HG03039 (cell line): ENCODE results near the gene INO80C.
A peak's percentile ranks its signal among the peaks of the same experiment; 100 is the strongest.
"Not testable (repeated sequence)": the region's sequence is repeated elsewhere in the genome, so short reads cannot be mapped to it uniquely, and the experiment has no call there.

Experiments used
- ATAC-seq: cut with Tn5 transposase; IDR thresholded peaks from one replicate; pipeline ENCODE4 v1.9.1; 2021; ENCODE audit warnings: mild to moderate bottlenecking, moderate library complexity; ENCODE audit not compliant: unreplicated experiment

INO80C gene

DNA sequence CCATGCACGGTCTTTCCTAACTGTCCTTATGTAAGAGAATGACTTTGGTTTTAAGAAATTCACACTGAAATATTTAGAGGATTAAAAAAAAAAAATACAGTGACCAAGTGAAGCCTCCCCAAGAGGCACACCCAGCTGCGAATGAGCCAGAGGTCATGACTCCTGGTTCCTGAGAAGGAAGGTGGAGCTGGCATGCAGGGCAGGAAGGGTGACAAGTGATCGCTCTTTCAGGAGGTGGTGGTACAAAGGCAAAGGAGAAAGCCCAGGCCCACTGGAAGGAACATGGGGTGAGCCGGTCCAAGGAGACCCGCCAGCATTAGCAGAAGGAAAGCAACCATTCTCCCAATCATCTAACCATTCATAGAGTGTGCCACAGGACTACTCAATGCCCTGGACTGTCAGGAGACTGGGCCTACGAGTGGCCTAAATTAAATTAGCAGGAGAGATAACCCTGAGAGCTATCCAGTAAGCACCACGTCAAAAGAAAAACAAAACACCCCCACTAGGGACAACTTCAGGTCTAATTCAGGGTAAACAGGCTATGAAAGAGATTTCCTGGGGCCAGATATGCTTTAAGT lies 7.8 kb downstream of the INO80C start:
- ATAC-seq = no peak

DNA sequence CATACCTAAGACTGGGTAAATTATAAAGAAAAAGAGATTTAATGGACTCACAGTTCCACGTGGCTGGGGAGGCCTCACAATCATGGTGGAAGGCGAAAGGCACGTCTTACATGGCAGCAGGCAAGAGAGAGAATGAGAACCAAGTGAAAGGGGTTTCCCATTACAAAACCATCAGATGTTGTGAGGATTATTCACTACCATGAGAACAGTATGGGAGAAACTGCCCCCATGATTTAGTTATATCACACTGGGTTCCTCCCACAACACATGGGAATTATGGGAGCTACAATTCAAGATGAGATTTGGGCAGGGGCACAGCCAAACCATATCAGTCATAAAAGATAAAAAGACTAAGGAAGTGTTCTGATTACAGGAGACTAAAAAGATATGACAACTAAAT lies 8.5 kb downstream of the INO80C start:
- not testable (repeated sequence) for ATAC-seq

DNA sequence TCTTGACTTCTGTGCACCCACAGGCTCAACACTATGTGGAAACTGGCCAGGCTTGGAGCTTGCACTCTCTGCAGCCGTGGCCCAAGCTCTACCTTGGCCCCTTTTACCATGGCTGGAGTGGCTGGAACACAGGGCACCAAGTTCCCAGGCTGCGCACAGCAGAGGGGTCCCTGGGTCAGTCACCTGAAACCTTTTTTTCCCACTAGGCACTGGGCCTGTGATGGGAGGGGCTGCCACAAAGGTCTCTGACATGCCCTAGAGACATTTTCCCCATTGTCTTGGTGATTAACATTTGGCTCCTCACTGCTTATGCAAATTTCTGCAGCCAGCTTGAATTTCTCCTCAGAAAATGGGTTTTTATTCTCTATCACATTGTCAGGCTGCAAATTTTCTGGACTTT lies 9.4 kb downstream of the INO80C start:
- not testable (repeated sequence) for ATAC-seq

DNA sequence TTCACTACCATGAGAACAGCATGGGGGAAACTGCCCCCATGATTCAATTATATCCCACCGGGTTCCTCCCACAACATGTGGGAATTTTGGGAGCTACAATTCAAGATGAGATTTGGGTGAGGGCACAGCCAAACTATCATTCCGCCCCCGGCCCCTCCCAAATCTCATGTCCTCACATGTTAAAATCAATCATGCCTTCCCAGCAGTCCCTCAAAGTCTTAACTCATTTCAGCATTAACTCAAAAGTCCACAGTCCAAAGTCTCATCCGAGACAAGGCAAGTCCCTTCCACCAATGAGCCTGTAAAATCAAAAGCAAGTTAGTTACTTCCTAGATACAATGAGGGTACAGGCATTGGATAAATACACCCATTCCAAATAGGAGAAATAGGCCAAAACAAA lies 10.2 kb downstream of the INO80C start:
- not testable (repeated sequence) for ATAC-seq

DNA sequence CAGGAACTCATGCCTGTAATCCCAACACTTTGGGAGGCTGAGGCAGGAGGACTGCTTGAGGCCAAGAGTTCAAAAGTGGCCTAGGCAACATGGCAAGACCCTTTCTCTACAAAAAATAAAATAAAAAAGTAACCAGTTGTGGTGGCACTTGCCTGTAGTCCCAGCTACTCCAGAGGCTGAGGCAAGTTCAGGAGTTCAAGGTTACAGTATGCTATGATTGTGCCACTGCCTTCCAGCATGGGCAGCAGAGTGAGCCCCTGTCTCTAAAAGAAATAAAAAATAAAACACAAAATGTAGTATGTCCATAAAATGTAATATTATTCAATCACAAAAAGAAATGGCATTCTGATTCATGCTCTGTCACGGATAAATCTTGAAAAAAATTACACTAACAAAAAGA lies 11.9 kb downstream of the INO80C start:
- ATAC-seq = no peak

DNA sequence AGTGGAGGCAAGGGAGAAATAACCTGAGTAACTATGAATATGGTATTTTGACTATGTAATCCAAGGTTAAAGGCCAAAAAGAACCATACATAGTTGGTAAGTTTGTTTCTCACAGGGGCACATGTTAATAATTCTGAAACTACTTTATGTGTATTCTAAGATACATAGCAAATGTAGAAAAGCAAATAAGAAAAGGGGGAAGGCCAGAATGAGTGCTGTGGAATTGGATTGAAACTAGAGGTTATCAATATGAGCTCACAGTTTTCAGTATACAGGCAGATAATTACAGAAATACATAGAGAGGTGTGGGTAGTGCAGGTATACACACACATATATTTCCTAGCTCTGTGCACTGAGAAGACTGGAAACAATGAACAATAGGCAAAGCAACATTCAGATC lies 13.7 kb downstream of the INO80C start:
- peak; percentile 60 for ATAC-seq

DNA sequence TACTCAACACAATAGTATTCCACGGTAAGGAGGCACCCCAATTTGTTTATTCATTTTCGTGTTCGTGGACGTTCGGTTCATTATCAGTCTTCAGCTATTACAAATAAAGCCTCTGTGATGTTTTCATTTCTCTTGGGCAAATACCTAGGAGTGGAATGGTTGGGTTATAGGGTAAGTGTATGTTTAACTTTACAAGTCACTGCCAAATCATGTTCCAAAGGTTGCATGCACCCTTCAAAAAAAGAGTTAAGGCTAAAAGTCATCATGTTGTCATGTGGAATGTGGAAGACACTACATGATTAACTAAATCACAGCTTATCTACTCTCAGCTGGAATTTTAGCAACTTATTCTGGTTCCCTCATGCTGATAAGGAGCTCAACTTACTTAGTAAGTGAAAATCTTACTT lies 15.8 kb downstream of the INO80C start:
- ATAC-seq = no peak

DNA sequence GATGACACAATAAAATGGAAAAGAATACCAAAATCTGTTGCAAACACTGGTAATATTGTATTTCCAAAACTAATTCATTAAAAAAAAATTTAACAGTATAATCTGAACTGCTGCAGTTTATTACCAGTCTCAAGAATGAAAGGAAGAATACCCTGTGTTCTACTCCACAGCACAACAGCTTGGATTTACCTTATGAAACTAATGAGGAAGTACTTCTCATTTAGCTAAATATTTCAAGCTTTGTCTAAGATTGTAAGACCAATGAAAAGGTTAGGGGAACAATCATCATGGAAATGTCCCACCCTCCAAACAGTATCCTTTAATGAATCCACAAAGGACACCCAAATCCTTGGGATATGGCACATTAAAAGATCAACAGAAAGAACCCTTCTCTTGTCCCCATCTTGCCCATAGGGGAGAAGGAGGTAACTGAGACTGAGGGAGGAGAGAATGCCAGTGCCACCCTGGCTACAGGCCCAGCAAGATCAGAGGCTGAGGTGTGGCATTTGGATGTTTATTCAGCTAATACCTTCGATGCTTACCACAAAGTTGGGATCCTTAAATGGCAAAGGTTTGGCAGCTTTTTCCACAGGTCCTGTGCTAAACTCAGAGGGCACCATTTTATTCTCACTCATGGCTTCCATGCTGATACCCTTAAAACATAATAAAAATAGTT lies 17.7 kb downstream of the INO80C start:
- no peak for ATAC-seq

DNA sequence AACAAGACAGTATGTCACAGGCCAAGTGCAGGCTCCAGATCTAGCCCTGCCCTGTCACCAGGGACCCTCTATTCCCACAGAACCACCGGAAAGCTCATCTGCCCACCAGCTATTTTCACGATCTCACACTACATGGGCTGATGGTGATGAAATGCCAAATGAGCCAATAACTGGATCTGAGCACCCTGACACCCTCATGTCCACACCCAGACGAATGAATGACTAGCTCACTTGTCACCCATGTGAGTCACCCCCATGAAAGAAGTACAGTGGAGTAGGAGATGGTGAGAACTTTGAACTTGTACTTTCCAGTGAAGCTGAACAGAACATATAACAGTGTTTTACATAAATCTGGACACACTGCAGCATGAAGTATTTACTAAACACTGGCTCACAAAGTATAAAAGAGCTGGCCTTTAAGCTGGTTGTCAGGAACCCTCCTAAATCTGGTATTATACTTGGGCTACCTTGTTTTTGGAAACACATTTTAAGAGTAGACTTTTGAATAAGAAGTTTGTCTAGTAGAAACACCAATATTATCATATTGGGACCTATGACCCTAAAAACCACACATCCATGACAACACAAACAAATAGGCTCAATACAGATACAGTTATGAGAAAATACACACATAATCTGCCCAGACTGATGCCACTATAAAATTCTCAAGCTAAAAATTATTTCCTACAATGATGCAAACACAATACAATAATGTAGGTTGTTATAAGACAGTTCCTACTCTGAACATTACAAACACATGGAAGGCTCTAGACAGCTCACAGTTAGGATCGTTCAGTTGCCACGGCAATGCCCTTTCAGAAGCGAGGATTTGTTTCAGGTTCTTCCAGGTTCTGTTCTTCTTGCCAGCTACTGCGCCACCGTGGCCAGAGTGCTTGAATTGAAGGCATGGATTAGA lies 19.0 kb downstream of the INO80C start:
- no peak for ATAC-seq

DNA sequence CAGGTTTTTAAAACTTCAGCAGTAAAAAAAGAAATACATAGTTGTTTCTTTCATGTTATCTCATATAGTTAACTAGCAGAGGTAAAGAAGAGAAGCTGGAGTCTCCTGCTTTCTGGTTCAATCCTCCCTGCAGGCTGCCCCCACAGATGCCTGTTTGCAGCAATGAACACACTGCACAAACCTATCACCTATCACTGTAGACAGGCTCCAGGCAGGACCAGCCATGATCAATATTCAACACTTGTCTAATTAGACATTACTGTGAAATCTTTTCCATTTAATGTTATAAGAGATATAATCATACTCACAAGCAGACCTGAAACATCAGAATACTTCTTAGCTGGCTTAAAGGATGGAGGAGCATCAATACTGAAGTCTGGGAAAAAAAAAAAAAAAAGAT lies 19.8 kb downstream of the INO80C start:
- no peak for ATAC-seq

DNA sequence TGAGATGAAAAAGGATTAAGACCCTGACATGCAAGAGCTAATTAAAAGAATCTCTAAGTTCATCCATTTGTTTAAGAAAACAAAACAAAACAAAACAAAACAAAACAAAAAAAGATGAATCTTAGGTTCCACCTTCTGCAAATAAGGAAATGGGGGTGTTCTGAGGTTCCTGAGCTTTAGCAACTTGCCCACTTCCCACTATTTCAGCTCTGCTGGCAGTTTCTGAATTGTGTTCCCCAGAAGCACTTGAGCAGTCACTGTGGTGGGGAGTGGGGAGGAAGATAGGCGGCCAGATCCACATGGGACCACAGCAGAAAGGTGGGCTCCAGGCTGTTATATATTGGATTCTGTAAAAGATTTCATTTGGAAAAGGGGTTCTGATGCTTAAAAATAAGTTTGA lies 20.3 kb downstream of the INO80C start:
- ATAC-seq = no peak

DNA sequence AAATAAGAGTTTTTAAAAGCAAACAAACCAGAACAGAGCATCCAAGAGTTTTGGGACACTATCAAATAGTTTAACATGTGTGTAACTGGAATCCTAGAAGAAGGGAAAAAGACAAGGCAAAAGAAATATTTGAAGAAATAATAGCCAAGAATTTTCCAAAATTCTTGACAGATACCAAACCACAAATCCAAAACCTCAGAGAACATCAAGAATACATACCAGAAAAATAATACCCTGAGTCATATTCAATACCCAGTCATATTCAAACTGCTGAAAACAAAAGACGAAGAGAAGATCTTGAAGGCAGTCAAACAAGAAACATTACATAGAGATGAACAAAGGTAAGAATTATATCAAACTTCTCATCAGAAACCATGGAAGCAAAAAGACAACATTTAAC lies 22.9 kb downstream of the INO80C start:
- no peak for ATAC-seq

DNA sequence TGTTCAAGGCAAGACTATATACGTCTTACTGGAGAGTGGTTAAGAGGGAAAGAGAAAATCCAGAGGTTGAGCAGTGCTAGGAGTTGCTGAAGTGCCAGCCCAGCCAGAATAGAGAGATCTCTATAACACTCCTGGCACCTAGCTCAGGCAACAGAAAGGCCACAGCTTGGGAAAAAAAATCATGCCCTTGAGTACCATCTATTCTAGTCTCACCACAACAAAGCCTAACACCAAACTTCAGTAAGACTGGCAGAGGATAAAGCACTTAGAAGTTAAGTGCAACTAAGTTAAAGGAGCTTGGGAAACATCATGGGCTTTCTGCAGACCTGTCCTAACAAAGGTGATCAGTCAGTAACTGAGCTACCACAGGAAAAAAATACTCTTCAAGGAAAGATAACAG lies 24.2 kb downstream of the INO80C start:
- ATAC-seq = no peak

DNA sequence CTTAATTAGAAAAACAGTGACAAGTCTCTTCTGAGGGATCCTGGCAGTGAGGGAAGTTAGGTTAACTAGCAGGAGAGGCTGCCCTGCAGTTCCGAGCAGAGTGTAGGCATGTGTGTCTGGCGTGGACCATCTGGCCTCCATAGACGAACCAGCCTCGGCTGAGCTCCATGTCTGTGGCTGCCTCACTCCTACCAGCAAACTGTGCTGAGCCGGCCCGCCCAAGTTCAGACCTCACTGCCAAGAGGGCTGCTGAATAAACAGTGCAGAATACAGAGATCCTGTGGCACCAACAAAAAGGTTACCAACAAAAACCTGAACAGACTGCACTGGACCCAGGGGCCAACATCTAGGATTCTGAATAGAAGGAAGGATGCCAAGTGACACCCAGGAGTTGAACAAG lies 27.3 kb downstream of the INO80C start:
- ATAC-seq = no peak

DNA sequence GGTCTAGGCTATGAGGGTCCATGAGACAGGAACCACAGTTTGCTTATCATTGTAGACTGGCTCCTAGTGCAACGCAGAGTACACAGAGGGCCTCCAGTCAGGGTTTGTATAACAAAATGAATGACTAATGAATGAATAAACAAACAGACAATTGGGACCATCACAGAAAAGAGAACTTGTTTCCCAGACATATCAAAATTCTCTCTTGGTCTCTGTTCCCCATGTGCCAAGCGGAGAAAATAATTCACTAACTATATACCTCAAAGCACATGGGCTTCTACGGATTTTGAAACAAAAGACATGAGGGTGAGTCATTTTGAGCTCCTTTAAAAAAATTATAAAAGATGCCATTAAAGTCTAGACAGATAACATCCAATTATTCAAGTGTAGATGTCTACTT lies 28.0 kb downstream of the INO80C start:
- no peak for ATAC-seq

DNA sequence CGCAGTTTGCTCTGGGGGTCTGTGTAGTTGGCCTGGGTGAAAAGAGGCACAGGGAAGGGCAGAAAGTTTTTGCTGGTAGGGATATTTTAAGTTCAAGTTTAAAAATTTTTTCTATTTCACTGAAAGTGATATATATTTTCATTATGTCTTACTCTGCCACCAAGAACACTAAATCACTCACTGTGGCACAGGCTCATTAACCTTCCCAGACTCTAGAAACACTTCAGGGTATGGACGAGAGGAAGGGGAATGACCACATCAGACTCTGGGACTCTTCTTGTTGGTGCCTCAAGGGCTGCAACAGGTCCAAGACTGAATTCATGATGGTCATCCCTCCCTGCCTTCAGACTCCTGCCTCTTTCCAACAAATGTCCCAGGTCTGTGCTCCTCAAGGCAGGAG lies 29.0 kb downstream of the INO80C start:
- ATAC-seq = no peak

DNA sequence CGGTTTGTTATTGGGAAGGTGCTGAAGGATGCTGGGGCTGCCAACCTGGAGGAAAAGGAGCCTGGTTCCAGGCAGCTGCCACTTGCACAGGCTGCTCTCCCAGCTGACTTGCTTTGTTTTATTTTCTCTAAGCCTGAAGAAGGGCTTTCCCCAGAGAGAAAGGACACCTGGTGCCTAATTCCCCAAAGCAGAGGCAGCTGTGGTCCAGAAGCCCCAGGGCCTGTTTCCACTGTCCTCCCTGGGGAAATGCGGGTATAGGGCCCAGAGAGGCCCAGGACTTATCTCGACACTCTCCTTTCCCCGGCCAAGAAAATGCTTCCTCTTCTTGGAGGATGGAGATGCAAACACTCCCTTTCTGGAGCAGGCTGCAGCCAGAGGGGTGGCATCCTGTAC lies 30.1 kb downstream of the INO80C start:
- ATAC-seq = peak; percentile 60

DNA sequence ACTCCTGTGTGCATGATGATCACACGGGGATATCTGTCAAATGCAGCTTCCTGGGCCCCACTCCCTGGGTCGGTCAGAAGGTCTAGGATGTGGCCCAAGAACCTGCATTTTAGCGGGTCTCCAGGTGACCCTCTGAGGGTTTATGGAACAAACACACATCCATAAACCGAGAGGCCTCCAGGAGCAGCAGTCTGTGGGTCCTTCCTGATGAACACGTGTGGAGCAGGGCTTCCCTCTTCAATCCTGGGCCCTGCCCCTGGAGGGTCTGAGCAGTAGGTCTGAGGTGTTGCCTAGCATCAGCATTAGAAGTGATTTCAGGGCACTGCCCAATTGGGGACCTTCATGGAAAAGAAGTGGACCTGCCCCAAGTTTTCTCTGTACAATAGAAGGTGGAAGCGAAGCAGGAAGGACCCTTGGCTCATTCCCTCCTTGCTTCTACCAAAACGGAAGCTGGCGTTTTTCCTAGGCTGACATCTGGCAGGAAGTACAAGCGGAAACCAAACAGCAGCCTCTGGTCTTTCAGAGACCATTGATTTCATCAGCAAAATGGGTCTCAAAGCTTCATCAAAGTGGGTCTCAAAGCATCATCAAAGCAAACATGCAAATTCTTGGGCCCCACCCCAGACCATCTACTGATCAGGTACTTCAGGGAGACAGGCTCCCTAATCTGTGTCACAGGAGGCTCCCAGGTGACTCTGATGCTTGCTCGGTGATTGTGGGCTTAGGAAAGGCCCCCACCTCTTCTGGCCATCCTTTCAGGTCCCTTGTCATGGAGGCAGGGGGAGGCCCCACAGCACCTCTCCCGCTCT lies 30.7 kb downstream of the INO80C start:
- ATAC-seq = no peak

DNA sequence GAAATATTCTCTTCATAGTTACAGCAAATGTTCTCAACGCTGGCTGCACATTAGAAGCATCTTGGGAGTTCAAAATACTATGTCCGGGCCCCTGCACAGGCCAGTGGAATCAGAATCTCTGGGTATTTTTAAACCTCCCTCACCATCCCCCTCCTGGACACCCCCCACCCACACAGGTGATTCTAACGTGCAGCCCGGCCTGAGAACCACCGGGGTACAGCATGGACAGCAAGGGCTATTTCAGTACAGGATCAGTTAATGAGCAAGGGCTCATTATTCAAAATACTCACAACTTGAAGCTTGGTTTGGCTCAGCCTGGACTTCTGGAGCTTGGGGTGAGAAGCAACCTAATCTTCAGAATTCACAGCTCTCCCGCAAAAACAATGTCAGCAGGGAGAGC lies 31.4 kb downstream of the INO80C start:
- no peak for ATAC-seq

DNA sequence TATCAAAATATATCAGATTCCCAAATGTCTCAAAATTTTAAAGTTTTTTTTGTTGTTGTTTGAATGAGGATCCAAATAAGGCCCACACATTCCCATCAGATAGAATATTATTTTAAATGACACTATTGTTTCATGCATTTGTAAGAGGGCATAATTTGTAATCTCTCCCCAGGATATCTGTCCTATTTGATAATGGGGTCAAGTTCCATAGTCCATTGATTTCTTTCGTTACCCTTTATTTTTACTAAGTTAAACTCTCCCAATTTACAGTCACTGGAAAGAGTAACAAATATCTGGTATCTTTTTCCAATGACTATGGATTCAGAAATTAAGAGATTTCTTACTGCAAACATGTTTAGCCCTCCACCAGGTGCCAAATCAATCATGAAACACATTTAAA lies 32.4 kb downstream of the INO80C start:
- ATAC-seq = no peak

DNA sequence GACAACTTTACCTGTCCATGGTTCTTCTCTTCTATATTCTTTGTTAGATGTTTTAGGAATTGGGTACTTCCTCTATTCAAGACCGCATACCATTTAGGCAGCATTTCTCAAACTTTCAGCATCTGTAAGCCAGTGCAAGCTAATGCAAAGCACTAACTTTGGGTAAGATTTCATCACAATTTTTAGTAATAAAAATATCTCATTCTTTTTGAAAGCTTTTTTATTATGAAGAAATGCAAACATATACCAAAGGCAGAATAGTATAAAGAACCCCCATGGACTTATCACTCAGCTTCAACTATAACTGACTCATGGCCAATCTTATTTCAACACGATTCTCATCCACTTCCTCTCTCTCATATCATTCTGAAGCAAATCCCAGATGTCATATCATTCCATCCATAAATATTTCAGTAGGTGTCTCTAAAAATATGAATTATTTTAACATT lies 32.9 kb downstream of the INO80C start:
- no peak for ATAC-seq
